Right forelimb (tissue), 1 donor: ENCODE results near the gene ANKRD23.

Source experiments
- DNase-seq: peaks from one replicate; pipeline ENCODE4 v3.0.0-alpha.2; 2018

Gene ANKRD23

GRCh38 chr2:96832754-96833507, 10.9 kb downstream of the ANKRD23 start:
- peak; percentile 64 for DNase-seq

DNA sequence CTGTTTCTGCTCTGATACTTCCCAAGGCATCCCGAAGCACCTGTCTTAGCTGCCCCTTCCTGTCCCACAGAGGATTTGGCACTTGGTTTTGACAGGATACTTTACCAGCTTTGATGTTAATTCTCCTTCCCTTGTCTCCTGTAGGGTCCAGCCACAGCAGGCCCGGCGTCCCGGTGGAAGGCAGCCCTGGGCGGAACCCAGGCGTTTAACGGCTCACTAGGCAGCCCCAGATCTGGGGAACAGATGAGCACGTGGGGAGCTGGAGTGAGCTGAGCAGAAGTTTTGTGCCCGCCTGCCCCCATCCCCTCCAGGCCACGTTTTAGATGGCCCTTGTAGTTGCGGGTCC, 11.4 kb downstream of the ANKRD23 start:
- DNase-seq = no peak

GRCh38 chr2:96831679-96832078, 12.1 kb downstream of the ANKRD23 start:
- DNase-seq = no peak

- no peak for DNase-seq
Observed at GRCh38 chr2:96830044-96830562, 13.7 kb downstream of the ANKRD23 start.

- no peak for DNase-seq
Observed at GRCh38 chr2:96828874-96829273, 14.9 kb downstream of the ANKRD23 start.

DNA sequence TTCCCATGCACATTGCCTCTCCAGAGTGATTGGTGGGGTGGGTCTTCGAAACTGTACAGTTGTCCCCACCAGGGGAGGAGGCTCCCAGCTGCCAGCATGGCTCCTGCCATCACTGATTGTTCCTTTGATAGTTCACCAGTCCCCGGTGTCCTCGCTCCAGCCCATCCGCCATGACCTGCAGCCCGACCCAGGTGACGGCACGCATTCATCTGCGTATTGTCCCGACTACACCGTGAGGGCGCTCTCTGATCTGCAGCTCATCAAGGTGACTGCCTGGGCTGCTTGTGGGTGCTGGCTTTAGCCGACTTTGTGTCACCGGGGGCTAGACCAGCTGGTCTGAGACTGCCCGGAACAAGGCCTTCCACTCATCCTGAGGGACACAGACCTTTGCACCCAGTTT, 15.4 kb downstream of the ANKRD23 start:
- DNase-seq = no peak

DNA sequence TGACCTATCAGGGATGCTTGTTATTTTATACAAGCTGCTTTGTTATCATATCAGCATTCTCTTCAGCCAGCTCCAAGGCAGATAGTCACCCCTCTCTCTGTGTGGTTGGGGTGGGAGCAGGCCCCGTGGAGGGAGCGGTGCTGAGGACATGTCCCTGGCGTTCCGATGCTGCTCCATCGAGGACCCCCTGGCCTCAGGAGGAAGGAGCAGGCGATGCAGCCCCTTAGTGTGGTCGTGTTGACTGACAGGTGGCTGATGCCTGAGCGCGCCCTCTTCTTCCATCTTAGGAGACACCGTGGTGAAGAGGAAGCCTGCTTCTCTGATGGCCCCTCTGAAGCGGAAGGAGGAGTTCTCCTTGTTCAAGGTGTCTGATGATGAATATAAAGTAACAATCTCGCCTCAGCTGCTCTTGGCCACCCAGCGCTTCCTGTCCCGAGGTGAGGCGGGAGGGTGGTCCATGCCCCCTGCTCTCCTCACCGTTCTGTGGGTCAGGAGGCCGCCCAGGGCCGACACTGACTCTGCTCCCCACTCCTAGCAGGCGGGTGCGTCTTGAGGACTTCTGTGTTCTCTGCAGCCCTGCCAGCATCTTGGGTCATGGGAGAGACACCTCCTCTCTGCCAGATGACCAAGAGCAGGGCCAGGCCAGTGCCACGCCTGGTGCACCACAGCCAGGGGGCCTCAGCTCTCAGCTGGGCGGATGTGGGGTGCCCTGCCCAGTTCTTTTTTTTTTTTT, 17.1 kb downstream of the ANKRD23 start:
- no peak for DNase-seq

- DNase-seq = no peak
Observed at GRCh38 chr2:96825057-96825456, 18.8 kb downstream of the ANKRD23 start.

- DNase-seq = no peak
Observed at GRCh38 chr2:96824079-96824870, 19.5 kb downstream of the ANKRD23 start.

DNA sequence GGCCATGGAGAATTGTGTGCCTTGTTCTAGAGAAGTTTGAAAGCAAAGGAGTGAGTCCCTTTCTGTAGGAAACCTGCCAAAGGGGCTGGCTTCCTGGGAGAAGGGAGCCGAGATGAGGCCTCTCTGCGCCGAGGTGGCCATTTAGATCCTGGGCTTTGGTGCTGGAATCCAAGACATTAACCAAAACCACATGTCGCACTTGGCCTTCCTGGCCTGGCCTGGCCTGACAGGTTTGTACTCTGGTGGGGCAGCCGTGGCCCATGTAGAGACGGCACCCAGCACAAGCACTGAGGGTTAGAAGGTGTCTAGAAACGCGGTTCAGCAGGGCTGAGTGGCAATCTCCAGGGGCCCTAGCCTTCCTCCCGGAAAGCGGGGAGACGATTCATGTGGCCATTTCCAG, 20.6 kb downstream of the ANKRD23 start:
- DNase-seq = no peak

GRCh38 chr2:96822786-96823185, 21.0 kb downstream of the ANKRD23 start:
- no peak for DNase-seq

GRCh38 chr2:96821113-96821675, 22.6 kb downstream of the ANKRD23 start:
- DNase-seq = no peak

GRCh38 chr2:96819876-96820511, 23.8 kb downstream of the ANKRD23 start:
- no peak for DNase-seq

- no peak for DNase-seq
Observed at GRCh38 chr2:96819128-96819875, 24.5 kb downstream of the ANKRD23 start.

DNA sequence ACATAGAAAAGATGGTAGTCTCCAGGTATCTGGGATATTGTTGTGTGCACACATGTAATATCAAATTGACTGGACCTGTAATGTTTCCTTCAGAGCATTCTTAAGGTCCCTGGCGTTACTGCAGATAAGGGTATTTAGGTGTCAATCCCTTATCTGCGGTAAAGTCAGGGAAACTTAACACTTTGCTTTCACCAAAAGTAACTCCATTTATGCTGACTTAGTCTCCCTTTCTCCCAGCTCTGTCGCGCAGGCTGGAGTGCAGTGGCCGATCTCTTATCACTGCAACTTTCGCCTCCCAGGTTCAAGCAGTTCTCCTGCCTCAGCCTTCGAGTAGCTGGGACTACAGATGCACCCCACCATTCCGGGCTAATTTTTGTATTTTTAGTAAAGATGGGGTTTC, 25.9 kb downstream of the ANKRD23 start:
- DNase-seq = no peak

- DNase-seq = no peak
Observed at GRCh38 chr2:96816836-96817702, 26.8 kb downstream of the ANKRD23 start.

DNA sequence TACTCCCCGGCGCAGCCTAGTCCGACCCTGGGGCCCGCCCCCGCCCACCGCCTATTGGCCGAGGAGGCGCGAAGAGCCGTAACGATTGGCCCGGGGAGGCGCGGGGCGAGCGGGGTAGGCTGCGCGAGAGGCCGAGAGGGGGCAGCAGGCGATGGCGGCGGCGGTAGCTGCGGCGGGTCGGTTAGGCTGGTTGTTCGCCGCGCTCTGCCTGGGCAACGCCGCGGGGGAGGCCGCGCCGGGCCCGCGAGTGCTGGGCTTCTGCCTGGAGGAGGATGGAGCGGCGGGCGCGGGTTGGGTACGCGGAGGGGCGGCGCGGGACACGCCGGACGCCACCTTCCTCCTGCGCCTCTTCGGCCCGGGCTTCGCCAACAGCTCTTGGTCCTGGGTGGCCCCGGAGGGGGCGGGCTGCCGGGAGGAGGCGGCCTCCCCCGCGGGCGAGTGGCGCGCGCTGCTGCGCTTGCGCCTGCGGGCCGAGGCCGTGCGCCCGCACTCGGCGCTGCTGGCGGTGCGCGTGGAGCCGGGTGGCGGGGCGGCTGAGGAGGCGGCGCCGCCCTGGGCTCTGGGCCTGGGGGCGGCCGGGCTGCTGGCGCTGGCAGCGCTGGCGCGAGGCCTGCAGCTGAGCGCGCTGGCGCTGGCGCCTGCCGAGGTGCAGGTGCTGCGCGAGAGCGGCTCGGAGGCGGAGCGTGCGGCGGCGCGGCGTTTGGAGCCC, 27.5 kb downstream of the ANKRD23 start, which contains the start of gene CNNM3:
Gene CNNM3 (plus strand): TSS at position 142 of the 709 bp plus-strand sequence. CDS start 10 bp downstream, at position 152.
- peak; percentile 97 for DNase-seq

GRCh38 chr2:96815326-96816126, 28.3 kb downstream of the ANKRD23 start:
- no peak for DNase-seq

DNA sequence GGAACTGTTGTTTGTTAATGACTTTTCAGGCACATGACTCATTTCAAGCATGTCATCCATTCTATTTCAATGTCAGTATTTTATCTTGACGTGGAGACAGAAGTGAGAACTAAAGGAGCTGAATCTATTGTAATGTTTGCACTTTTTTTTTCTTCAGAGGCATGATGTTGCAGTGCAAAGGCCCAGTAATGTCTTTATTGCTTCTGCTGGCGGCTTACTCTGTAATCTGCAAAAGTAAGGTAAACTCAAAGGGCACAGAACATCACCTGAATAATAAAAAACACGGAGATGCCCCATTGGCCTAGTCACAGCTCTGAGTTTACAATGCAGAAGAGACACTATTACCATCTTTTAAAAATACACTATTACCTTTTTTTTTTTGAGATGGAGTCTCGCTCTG, 30.2 kb downstream of the ANKRD23 start:
- no peak for DNase-seq
